Measurements from ENCODE around the gene RNF113B. TPM values are rescaled to one million over a fixed set of nuclear protein-coding genes. Genes with fewer than 3 reads are reported as not detected.

RNF113B gene
- total and polyA plus RNA-seq, 2 experiments from 2014 or later = 0.19 TPM; not detected in 1

- TF ChIP-seq, protein P1, sequence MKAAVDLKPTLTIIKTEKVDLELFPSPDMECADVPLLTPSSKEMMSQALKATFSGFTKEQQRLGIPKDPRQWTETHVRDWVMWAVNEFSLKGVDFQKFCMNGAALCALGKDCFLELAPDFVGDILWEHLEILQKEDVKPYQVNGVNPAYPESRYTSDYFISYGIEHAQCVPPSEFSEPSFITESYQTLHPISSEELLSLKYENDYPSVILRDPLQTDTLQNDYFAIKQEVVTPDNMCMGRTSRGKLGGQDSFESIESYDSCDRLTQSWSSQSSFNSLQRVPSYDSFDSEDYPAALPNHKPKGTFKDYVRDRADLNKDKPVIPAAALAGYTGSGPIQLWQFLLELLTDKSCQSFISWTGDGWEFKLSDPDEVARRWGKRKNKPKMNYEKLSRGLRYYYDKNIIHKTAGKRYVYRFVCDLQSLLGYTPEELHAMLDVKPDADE (IDR thresholded peaks at IDR 0.05) = no peak
- TF ChIP-seq POLR2AphosphoS5 (IDR thresholded peaks at IDR 0.05; ENCODE audit: low read depth) (no peak), NANOG (IDR thresholded peaks at IDR 0.05; ENCODE audit: borderline replicate concordance) (no peak), JUNB (IDR thresholded peaks at IDR 0.05; ENCODE audit: unreplicated experiment) (no peak), EZH2phosphoT487 (IDR thresholded peaks at IDR 0.05; ENCODE audit: unreplicated experiment) (no peak), ZNF114 (CRISPR knock-in tag; IDR thresholded peaks at IDR 0.05) (no peak), ZNF331 (CRISPR knock-in tag; IDR thresholded peaks at IDR 0.05; ENCODE audit: low read depth) (no peak), EZH2 (IDR thresholded peaks at IDR 0.05; ENCODE audit: low read depth, unreplicated experiment) (no peak), CREB1 (CRISPR knock-in tag; IDR thresholded peaks at IDR 0.05; ENCODE audit: low read depth) (no peak), CTCF (conservative IDR thresholded peaks at IDR 0.05; ENCODE audit: low read depth in 2 of 2) (no peak), STAT1 (IDR thresholded peaks at IDR 0.05; ENCODE audit: unreplicated experiment) (no peak)
- TF ChIP-seq, protein P2, sequence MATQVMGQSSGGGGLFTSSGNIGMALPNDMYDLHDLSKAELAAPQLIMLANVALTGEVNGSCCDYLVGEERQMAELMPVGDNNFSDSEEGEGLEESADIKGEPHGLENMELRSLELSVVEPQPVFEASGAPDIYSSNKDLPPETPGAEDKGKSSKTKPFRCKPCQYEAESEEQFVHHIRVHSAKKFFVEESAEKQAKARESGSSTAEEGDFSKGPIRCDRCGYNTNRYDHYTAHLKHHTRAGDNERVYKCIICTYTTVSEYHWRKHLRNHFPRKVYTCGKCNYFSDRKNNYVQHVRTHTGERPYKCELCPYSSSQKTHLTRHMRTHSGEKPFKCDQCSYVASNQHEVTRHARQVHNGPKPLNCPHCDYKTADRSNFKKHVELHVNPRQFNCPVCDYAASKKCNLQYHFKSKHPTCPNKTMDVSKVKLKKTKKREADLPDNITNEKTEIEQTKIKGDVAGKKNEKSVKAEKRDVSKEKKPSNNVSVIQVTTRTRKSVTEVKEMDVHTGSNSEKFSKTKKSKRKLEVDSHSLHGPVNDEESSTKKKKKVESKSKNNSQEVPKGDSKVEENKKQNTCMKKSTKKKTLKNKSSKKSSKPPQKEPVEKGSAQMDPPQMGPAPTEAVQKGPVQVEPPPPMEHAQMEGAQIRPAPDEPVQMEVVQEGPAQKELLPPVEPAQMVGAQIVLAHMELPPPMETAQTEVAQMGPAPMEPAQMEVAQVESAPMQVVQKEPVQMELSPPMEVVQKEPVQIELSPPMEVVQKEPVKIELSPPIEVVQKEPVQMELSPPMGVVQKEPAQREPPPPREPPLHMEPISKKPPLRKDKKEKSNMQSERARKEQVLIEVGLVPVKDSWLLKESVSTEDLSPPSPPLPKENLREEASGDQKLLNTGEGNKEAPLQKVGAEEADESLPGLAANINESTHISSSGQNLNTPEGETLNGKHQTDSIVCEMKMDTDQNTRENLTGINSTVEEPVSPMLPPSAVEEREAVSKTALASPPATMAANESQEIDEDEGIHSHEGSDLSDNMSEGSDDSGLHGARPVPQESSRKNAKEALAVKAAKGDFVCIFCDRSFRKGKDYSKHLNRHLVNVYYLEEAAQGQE (IDR thresholded peaks at IDR 0.05; ENCODE audit: unreplicated experiment) = no peak
- TF ChIP-seq, protein P3, sequence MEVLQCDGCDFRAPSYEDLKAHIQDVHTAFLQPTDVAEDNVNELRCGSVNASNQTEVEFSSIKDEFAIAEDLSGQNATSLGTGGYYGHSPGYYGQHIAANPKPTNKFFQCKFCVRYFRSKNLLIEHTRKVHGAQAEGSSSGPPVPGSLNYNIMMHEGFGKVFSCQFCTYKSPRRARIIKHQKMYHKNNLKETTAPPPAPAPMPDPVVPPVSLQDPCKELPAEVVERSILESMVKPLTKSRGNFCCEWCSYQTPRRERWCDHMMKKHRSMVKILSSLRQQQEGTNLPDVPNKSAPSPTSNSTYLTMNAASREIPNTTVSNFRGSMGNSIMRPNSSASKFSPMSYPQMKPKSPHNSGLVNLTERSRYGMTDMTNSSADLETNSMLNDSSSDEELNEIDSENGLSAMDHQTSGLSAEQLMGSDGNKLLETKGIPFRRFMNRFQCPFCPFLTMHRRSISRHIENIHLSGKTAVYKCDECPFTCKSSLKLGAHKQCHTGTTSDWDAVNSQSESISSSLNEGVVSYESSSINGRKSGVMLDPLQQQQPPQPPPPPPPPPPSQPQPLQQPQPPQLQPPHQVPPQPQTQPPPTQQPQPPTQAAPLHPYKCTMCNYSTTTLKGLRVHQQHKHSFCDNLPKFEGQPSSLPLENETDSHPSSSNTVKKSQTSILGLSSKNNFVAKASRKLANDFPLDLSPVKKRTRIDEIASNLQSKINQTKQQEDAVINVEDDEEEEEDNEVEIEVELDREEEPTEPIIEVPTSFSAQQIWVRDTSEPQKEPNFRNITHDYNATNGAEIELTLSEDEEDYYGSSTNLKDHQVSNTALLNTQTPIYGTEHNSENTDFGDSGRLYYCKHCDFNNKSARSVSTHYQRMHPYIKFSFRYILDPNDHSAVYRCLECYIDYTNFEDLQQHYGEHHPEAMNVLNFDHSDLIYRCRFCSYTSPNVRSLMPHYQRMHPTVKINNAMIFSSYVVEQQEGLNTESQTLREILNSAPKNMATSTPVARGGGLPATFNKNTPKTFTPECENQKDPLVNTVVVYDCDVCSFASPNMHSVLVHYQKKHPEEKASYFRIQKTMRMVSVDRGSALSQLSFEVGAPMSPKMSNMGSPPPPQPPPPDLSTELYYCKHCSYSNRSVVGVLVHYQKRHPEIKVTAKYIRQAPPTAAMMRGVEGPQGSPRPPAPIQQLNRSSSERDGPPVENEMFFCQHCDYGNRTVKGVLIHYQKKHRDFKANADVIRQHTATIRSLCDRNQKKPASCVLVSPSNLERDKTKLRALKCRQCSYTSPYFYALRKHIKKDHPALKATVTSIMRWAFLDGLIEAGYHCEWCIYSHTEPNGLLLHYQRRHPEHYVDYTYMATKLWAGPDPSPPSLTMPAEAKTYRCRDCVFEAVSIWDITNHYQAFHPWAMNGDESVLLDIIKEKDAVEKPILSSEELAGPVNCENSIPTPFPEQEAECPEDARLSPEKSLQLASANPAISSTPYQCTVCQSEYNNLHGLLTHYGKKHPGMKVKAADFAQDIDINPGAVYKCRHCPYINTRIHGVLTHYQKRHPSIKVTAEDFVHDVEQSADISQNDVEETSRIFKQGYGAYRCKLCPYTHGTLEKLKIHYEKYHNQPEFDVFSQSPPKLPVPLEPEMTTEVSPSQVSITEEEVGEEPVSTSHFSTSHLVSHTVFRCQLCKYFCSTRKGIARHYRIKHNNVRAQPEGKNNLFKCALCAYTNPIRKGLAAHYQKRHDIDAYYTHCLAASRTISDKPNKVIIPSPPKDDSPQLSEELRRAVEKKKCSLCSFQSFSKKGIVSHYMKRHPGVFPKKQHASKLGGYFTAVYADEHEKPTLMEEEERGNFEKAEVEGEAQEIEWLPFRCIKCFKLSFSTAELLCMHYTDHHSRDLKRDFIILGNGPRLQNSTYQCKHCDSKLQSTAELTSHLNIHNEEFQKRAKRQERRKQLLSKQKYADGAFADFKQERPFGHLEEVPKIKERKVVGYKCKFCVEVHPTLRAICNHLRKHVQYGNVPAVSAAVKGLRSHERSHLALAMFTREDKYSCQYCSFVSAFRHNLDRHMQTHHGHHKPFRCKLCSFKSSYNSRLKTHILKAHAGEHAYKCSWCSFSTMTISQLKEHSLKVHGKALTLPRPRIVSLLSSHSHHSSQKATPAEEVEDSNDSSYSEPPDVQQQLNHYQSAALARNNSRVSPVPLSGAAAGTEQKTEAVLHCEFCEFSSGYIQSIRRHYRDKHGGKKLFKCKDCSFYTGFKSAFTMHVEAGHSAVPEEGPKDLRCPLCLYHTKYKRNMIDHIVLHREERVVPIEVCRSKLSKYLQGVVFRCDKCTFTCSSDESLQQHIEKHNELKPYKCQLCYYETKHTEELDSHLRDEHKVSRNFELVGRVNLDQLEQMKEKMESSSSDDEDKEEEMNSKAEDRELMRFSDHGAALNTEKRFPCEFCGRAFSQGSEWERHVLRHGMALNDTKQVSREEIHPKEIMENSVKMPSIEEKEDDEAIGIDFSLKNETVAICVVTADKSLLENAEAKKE (CRISPR knock-in tag; IDR thresholded peaks at IDR 0.05) = no peak
- Histone ChIP-seq H2AFZ (no peak overlapping the region), H3K4me1 (ENCODE audit: insufficient read depth) (peaks cover 25% of the 10 kb centered on the region), H3K27me3 (ENCODE audit: insufficient read depth) (no peaks in the 10 kb centered on the region), H3K9me2 (ENCODE audit: insufficient read depth) (no peaks in the 10 kb centered on the region), H3K79me2 (replicated peaks; ENCODE audit: insufficient read depth) (peaks cover 92% of the 10 kb centered on the region), H4K20me1 (replicated peaks; ENCODE audit: insufficient read depth) (peaks cover 5% of the 10 kb centered on the region; the same call in 1 of the 2 replicates), H3K4me2 (no peak overlapping the region), H3K36me3 (ENCODE audit: insufficient read depth) (no peaks in the 10 kb centered on the region), H3K27ac (ENCODE audit: low read depth) (no peak overlapping the region), H3F3A (replicated peaks; ENCODE audit: low read depth) (no peaks in the 10 kb centered on the region), H3K4me3 (no peak overlapping the region)
- H3K27me3 Mint-ChIP-seq (ENCODE audit: insufficient read depth, low read depth, poor library complexity) = peaks cover 5% of the 10 kb centered on the region
- DNase-seq (ENCODE audit: low spot score) = no peak
- H3K27ac Mint-ChIP-seq = no peak overlapping the region
- no peaks in the 10 kb centered on the region for H3K9me3 Mint-ChIP-seq
- no peak overlapping the region for H3K4me3 Mint-ChIP-seq
- H3K4me1 Mint-ChIP-seq = peaks cover 32% of the 10 kb centered on the region
- no peak for ATAC-seq
- no peaks in the 10 kb centered on the region for H3K36me3 Mint-ChIP-seq (ENCODE audit: low read depth)
Observed at GRCh38 chr13:98190889-98191444, 13.9 kb upstream of the RNF113B start.
